PC-3 (cell line): ENCODE data around the gene RASSF5. TPM values are rescaled to one million over a fixed set of nuclear protein-coding genes. Genes with fewer than 3 reads are reported as not detected.

Experiments used
- ATAC-seq: fragments of 200-7000 bp; cut with Tn5 transposase; 2 replicates; pipeline ENCODE4 v1.9.1; 2020; ENCODE audit warnings: mild to moderate bottlenecking, moderate library complexity
- BruUV-seq: library from RNA; stranded (reverse); fragments of 400-500 nt; replicated peaks from 2 replicates; lab custom pipeline; 2021; lab: Mats Ljungman, UMichigan
- CTCF ChIA-PET: fragments of 300-600 bp; sonication (Branson Sonifier 250); formaldehyde crosslinking; loops from one replicate; lab custom pipeline; 2022; ENCODE audit warnings: antibody characterized with exemption; lab: Charles Lee
- POLR2A ChIA-PET: fragments of 300-600 bp; sonication (Branson Sonifier 250); formaldehyde crosslinking; loops from one replicate; lab custom pipeline; 2022; ENCODE audit warnings: antibody characterized with exemption; ENCODE audit not compliant: unreplicated experiment; lab: Charles Lee
- DNase-seq: peaks from one replicate; pipeline ENCODE4 v3.0.0-alpha.2; 2015
- H2AFZ ChIP-seq: fragments of 300-600 bp; sonication (generic); 2 replicates; pipeline ENCODE4 v1.6.0; 2016; ENCODE audit warnings: antibody characterized with exemption, low read length
- H3F3A ChIP-seq: fragments of 300-600 bp; sonication (generic); one replicate; pipeline ENCODE4 v1.6.0; 2017; ENCODE audit warnings: antibody characterized with exemption, low read length, control low read depth, mild to moderate bottlenecking; ENCODE audit not compliant: unreplicated experiment
- H3K27ac ChIP-seq: fragments of 300-600 bp; sonication (generic); 2 replicates; pipeline ENCODE4 v1.5.1; 2016; ENCODE audit warnings: mild to moderate bottlenecking, low read length
- H3K27me3 ChIP-seq: fragments of 300-600 bp; sonication (generic); 2 replicates; pipeline ENCODE4 v1.6.1; 2016; ENCODE audit warnings: low read length, mixed read lengths
- H3K36me3 ChIP-seq: fragments of 300-600 bp; sonication (generic); 2 replicates; pipeline ENCODE4 v1.6.1; 2016; ENCODE audit warnings: low read depth, mixed run types, low read length, mixed read lengths
- H3K4me1 ChIP-seq: fragments of 300-600 bp; sonication (generic); 2 replicates; pipeline ENCODE4 v1.5.1; 2016; ENCODE audit warnings: low read length; ENCODE audit not compliant: insufficient read depth
- H3K4me2 ChIP-seq: fragments of 300-600 bp; sonication (generic); 2 replicates; pipeline ENCODE4 v1.6.0; 2016; ENCODE audit warnings: low read length
- H3K4me3 ChIP-seq: fragments of 300-600 bp; sonication (generic); 2 replicates; pipeline ENCODE4 v1.5.1; 2016; ENCODE audit warnings: mild to moderate bottlenecking, low read length, mixed read lengths
- H3K79me2 ChIP-seq: fragments of 300-600 bp; sonication (generic); 2 replicates; pipeline ENCODE4 v1.6.1; 2017; ENCODE audit warnings: low read length, mixed read lengths
- H3K9ac ChIP-seq: fragments of 300-600 bp; sonication (generic); 2 replicates; pipeline ENCODE4 v1.6.0; 2016; ENCODE audit warnings: mild to moderate bottlenecking, low read length
- H3K9me2 ChIP-seq: fragments of 300-600 bp; sonication (generic); replicated peaks from 2 replicates; pipeline ENCODE4 v1.6.1; 2016; ENCODE audit warnings: mixed run types, low read length, mixed read lengths
- H3K9me3 ChIP-seq: fragments of 300-600 bp; sonication (generic); 2 replicates; pipeline ENCODE4 v1.6.1; 2016; ENCODE audit warnings: low read length, mixed read lengths
- H4K20me1 ChIP-seq: fragments of 300-600 bp; sonication (generic); 2 replicates; pipeline ENCODE4 v1.6.1; 2016; ENCODE audit warnings: low read length, mixed read lengths
- EZH2 ChIP-seq: fragments of 300-600 bp; sonication (generic); IDR thresholded peaks from one replicate; pipeline ENCODE4 v1.6.1; 2017; ENCODE audit warnings: antibody characterized with exemption, mild to moderate bottlenecking, low read length; ENCODE audit not compliant: unreplicated experiment
- EZH2phosphoT487 ChIP-seq: fragments of 300-600 bp; sonication (generic); IDR thresholded peaks from 2 replicates; pipeline ENCODE4 v1.6.1; 2018; ENCODE audit warnings: mild to moderate bottlenecking, antibody characterized with exemption, low read length, borderline replicate concordance
- intact Hi-C: fragments of 100-400 bp; cut with micrococcal nuclease; formaldehyde crosslinking; loops from 2 replicates; pipeline ENCODE4 v1.9.0; 2023
- total RNA-seq: library from RNA; depleted of rRNA; stranded (reverse); fragments of >200 nt; gene quantifications from 2 replicates; pipeline ENCODE4 v1.2.3, GENCODE V29; 2014
- TF ChIP-seq, protein P1 (sequence below): fragments of 300-600 bp; sonication (generic); conservative IDR thresholded peaks from 2 replicates; pipeline ENCODE4 v1.5.1; 2017; ENCODE audit warnings: antibody characterized with exemption, low read depth, mild to moderate bottlenecking, low read length

RASSF5 gene
- total RNA-seq, 1 experiment from 2014 or later: 15.5 TPM

DNA sequence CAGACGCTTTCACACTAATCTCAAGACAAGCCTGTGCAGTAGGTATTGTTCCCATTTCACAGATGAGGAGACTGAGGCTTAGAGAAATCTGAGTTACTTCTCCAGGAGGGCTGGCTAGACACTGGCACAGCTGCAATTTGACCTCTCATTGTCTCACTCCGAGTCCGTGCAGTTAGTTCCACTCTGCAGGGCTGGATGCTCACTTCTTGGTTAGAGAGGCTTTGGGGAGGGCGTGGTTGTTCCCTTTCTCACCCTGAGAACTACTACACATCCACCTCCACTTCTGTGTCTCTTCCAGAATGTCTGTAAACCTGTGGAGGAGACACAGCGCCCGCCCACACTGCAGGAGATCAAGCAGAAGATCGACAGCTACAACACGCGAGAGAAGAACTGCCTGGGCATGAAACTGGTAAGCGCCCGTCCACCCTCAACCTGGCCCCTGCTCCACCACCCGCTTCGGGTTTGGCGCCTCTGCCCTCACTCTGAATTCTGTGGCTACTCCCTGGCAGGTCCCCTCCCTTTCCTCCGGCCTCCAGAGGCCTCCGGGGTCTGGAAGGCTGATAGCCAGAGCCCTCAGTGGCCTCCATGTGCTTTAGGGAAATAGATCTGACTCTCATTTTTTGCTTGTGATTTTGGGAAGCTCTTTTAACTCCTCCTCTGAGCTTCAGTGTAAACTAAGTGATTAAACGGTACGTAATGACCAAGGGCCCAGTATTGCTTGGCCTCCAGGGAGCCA lies 75.8 kb downstream of the RASSF5 start:
- TF ChIP-seq EZH2phosphoT487 (no peak), EZH2 (no peak)
- TF ChIP-seq, protein P1, sequence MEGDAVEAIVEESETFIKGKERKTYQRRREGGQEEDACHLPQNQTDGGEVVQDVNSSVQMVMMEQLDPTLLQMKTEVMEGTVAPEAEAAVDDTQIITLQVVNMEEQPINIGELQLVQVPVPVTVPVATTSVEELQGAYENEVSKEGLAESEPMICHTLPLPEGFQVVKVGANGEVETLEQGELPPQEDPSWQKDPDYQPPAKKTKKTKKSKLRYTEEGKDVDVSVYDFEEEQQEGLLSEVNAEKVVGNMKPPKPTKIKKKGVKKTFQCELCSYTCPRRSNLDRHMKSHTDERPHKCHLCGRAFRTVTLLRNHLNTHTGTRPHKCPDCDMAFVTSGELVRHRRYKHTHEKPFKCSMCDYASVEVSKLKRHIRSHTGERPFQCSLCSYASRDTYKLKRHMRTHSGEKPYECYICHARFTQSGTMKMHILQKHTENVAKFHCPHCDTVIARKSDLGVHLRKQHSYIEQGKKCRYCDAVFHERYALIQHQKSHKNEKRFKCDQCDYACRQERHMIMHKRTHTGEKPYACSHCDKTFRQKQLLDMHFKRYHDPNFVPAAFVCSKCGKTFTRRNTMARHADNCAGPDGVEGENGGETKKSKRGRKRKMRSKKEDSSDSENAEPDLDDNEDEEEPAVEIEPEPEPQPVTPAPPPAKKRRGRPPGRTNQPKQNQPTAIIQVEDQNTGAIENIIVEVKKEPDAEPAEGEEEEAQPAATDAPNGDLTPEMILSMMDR: no peak
- no peak overlapping the region for H3K27ac ChIP-seq
- no TSS peak for BruUV-seq
- H3K4me1 ChIP-seq: peaks cover 52% of the 10 kb centered on the region
- H3K4me3 ChIP-seq: no peak overlapping the region
- H3F3A ChIP-seq: peaks cover 8% of the 10 kb centered on the region
- ChIA-PET CTCF (interaction anchor here (0.5 to 1.6 kb wide), 6 partner anchors 9 to 104 kb away, joined by 4 to 10 read pairs (median 8); no protein-coding TSS in a partner anchor), POLR2A (no interaction called here)
- H3K9ac ChIP-seq: no peak overlapping the region
- peaks cover 16% of the 10 kb centered on the region; the same call in 1 of the 2 replicates for H3K36me3 ChIP-seq
- ATAC-seq (no peak), DNase-seq (no peak)
- no peak overlapping the region for H2AFZ ChIP-seq
- no peaks in the 10 kb centered on the region for H3K27me3 ChIP-seq
- H3K4me2 ChIP-seq: no peak overlapping the region
- no peaks in the 10 kb centered on the region for H3K79me2 ChIP-seq
- H3K9me3 ChIP-seq: no peaks in the 10 kb centered on the region
- H3K9me2 ChIP-seq: no peaks in the 10 kb centered on the region
- intact Hi-C loops: loop anchor here (1.0 kb wide), 3 partner anchors 38 to 93 kb away; no protein-coding TSS in a partner anchor
- H4K20me1 ChIP-seq: no peaks in the 10 kb centered on the region

GRCh38 chr1:206583707-206584648 lies 76.6 kb downstream of the RASSF5 start:
- BruUV-seq: no TSS peak
- peaks cover 22% of the 10 kb centered on the region; the same call in 1 of the 2 replicates for H3K36me3 ChIP-seq
- no peak overlapping the region for H3K9ac ChIP-seq
- no peaks in the 10 kb centered on the region for H3K27me3 ChIP-seq
- ChIA-PET CTCF (interaction anchor here (0.6 to 1.6 kb wide), 7 partner anchors 9 to 105 kb away, joined by 3 to 10 read pairs (median 7); no protein-coding TSS in a partner anchor), POLR2A (no interaction called here)
- H3K79me2 ChIP-seq: no peaks in the 10 kb centered on the region
- H3K4me2 ChIP-seq: no peak overlapping the region
- no peak overlapping the region for H2AFZ ChIP-seq
- peaks cover 52% of the 10 kb centered on the region for H3K4me1 ChIP-seq
- ATAC-seq (peak; percentile 68), DNase-seq (peak; percentile 86)
- H3K27ac ChIP-seq: no peak overlapping the region
- H3K9me3 ChIP-seq: no peaks in the 10 kb centered on the region
- no peaks in the 10 kb centered on the region for H4K20me1 ChIP-seq
- H3F3A ChIP-seq: peaks cover 14% of the 10 kb centered on the region
- intact Hi-C loops: loop anchor here (1.0 kb wide), 3 partner anchors 39 to 94 kb away; no protein-coding TSS in a partner anchor
- no peaks in the 10 kb centered on the region for H3K9me2 ChIP-seq
- H3K4me3 ChIP-seq: no peak overlapping the region
- no peak for TF ChIP-seq EZH2
- TF ChIP-seq, protein P1: peak; percentile 100
- TF ChIP-seq EZH2phosphoT487: no peak
